ENCODE data around the gene MRGPRD. TPM values are rescaled to one million over a fixed set of nuclear protein-coding genes. Genes with fewer than 3 reads are reported as not detected.

Gene MRGPRD
- total RNA-seq, 1 donor from 2014 or later = not detected

DNA sequence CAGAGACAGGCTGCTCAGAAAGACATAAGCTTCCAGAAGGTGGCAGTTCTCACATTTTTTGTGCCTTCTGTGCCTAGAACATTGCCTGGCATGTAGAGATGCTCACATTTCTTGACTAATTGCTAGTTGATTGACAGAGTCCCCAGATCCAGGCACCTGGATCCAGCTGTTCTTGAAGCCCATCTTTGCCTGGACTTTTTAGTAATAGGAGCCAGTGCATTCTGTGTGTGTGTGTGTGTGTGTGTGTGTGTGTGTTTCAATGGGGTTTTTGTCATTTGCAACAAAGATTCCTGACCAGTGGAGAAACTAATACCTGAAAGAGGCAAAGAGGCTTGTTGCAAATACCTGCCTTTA, 17.2 kb upstream of the MRGPRD start:
- Mint-ChIP-seq H3K9me3 (no peaks in the 10 kb centered on the region), H3K4me1 (peaks cover 7% of the 10 kb centered on the region), H3K27ac (no peak overlapping the region), H3K4me3 (no peak overlapping the region), H3K36me3 (no peaks in the 10 kb centered on the region), H3K27me3 (ENCODE audit: insufficient read depth, low read depth) (peaks cover 2% of the 10 kb centered on the region)
- TF ChIP-seq EZH2phosphoT487 (IDR thresholded peaks at IDR 0.05) (no peak), EZH2 (IDR thresholded peaks at IDR 0.05) (no peak)
- TF ChIP-seq, protein P1, sequence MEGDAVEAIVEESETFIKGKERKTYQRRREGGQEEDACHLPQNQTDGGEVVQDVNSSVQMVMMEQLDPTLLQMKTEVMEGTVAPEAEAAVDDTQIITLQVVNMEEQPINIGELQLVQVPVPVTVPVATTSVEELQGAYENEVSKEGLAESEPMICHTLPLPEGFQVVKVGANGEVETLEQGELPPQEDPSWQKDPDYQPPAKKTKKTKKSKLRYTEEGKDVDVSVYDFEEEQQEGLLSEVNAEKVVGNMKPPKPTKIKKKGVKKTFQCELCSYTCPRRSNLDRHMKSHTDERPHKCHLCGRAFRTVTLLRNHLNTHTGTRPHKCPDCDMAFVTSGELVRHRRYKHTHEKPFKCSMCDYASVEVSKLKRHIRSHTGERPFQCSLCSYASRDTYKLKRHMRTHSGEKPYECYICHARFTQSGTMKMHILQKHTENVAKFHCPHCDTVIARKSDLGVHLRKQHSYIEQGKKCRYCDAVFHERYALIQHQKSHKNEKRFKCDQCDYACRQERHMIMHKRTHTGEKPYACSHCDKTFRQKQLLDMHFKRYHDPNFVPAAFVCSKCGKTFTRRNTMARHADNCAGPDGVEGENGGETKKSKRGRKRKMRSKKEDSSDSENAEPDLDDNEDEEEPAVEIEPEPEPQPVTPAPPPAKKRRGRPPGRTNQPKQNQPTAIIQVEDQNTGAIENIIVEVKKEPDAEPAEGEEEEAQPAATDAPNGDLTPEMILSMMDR (IDR thresholded peaks at IDR 0.05) = no peak
- H3K9ac ChIP-seq = no peak overlapping the region
- H2AFZ ChIP-seq (replicated peaks) = no peak overlapping the region
- no peaks in the 10 kb centered on the region for H3K9me3 ChIP-seq (ENCODE audit: low read depth)
- H4K20me1 ChIP-seq (ENCODE audit: low read depth) = no peaks in the 10 kb centered on the region
- H3F3A ChIP-seq (ENCODE audit: low read depth) = no peaks in the 10 kb centered on the region
- no peaks in the 10 kb centered on the region for H3K36me3 ChIP-seq
- no peak overlapping the region for H3K27ac ChIP-seq
- DNase-seq (ENCODE audit: low spot score) = no peak
- H3K27me3 ChIP-seq = no peaks in the 10 kb centered on the region
- H3K4me3 ChIP-seq = no peak overlapping the region
- no peaks in the 10 kb centered on the region for H3K79me2 ChIP-seq (ENCODE audit: low read depth)
- H3K4me2 ChIP-seq = no peak overlapping the region
- no peaks in the 10 kb centered on the region for H3K4me1 ChIP-seq

- no peak for DNase-seq (ENCODE audit: low spot score)
- H3K36me3 Mint-ChIP-seq = no peaks in the 10 kb centered on the region
- TF ChIP-seq EZH2phosphoT487 (IDR thresholded peaks at IDR 0.05) (no peak), EZH2 (IDR thresholded peaks at IDR 0.05) (no peak)
- TF ChIP-seq, protein P1 (IDR thresholded peaks at IDR 0.05) = no peak
- peaks cover 7% of the 10 kb centered on the region for H3K4me1 Mint-ChIP-seq
- Histone ChIP-seq H3F3A (ENCODE audit: low read depth) (no peaks in the 10 kb centered on the region), H3K9me3 (ENCODE audit: low read depth) (no peaks in the 10 kb centered on the region), H3K36me3 (no peaks in the 10 kb centered on the region), H3K27ac (no peak overlapping the region), H3K4me3 (no peak overlapping the region), H3K27me3 (no peaks in the 10 kb centered on the region), H3K4me2 (no peak overlapping the region), H2AFZ (replicated peaks) (no peak overlapping the region), H4K20me1 (ENCODE audit: low read depth) (no peaks in the 10 kb centered on the region), H3K79me2 (ENCODE audit: low read depth) (no peaks in the 10 kb centered on the region), H3K9ac (no peak overlapping the region), H3K4me1 (no peaks in the 10 kb centered on the region)
- peaks cover 4% of the 10 kb centered on the region for H3K27me3 Mint-ChIP-seq (ENCODE audit: insufficient read depth, low read depth)
- no peaks in the 10 kb centered on the region for H3K9me3 Mint-ChIP-seq
- no peak overlapping the region for H3K27ac Mint-ChIP-seq
- no peak overlapping the region for H3K4me3 Mint-ChIP-seq
Measured at GRCh38 chr11:68997124-68997994, 16.6 kb upstream of the MRGPRD start.

GRCh38 chr11:68996376-68997123, 15.8 kb upstream of the MRGPRD start:
- H3K27ac ChIP-seq = no peak overlapping the region
- H3K9ac ChIP-seq = no peak overlapping the region
- H3K27me3 ChIP-seq = no peaks in the 10 kb centered on the region
- TF ChIP-seq, protein P1 (IDR thresholded peaks at IDR 0.05) = no peak
- TF ChIP-seq EZH2 (IDR thresholded peaks at IDR 0.05) (no peak), EZH2phosphoT487 (IDR thresholded peaks at IDR 0.05) (no peak)
- H3K9me3 ChIP-seq (ENCODE audit: low read depth) = no peaks in the 10 kb centered on the region
- Mint-ChIP-seq H3K4me3 (no peak overlapping the region), H3K36me3 (no peaks in the 10 kb centered on the region), H3K4me1 (peaks cover 7% of the 10 kb centered on the region), H3K27me3 (ENCODE audit: insufficient read depth, low read depth) (peaks cover 7% of the 10 kb centered on the region), H3K9me3 (no peaks in the 10 kb centered on the region), H3K27ac (no peak overlapping the region)
- H3K4me2 ChIP-seq = no peak overlapping the region
- no peaks in the 10 kb centered on the region for H4K20me1 ChIP-seq (ENCODE audit: low read depth)
- DNase-seq (ENCODE audit: low spot score) = no peak
- no peaks in the 10 kb centered on the region for H3F3A ChIP-seq (ENCODE audit: low read depth)
- no peaks in the 10 kb centered on the region for H3K36me3 ChIP-seq
- no peaks in the 10 kb centered on the region for H3K79me2 ChIP-seq (ENCODE audit: low read depth)
- H3K4me1 ChIP-seq = no peaks in the 10 kb centered on the region
- no peak overlapping the region for H2AFZ ChIP-seq (replicated peaks)
- no peak overlapping the region for H3K4me3 ChIP-seq

Data from neural progenitor cell (in vitro differentiated cells).